GM20000 (cell line): ENCODE measurements around the gene NUTF2.

Source experiments
- DNase-seq: peaks from one replicate; pipeline ENCODE4 v3.0.0; 2012; ENCODE audit warnings: low spot score
- CTCF ChIP-seq: IDR thresholded peaks from 2 replicates; pipeline ENCODE4 v1.5.1; 2012; ENCODE audit warnings: mild to moderate bottlenecking, control low read depth; ENCODE audit errors: extremely low read depth, missing control alignments

The NUTF2 gene

GRCh38 chr16:67885976-67886375 is 39.2 kb downstream of the NUTF2 start:
- no peak for TF ChIP-seq CTCF
- DNase-seq: no peak

GRCh38 chr16:67886387-67886786 is 39.7 kb downstream of the NUTF2 start:
- TF ChIP-seq CTCF: no peak
- no peak for DNase-seq

GRCh38 chr16:67888331-67888730 is 41.6 kb downstream of the NUTF2 start:
- TF ChIP-seq CTCF: no peak
- no peak for DNase-seq

GRCh38 chr16:67892375-67892774 is 45.6 kb downstream of the NUTF2 start:
- no peak for DNase-seq
- TF ChIP-seq CTCF: no peak

GRCh38 chr16:67892899-67893742 is 46.4 kb downstream of the NUTF2 start, which contains the start of gene PSKH1:
PSKH1 (plus strand) TSS chr16:67893254; CDS start chr16:67908750, 15,496 bp downstream.
- no peak for TF ChIP-seq CTCF
- peak; percentile 100 for DNase-seq

- no peak for TF ChIP-seq CTCF
- DNase-seq: no peak
Observed at GRCh38 chr16:67893743-67894399, 47.1 kb downstream of the NUTF2 start.

- no peak for DNase-seq
- no peak for TF ChIP-seq CTCF
Observed at GRCh38 chr16:67897231-67897630, 50.5 kb downstream of the NUTF2 start.
